ENCODE data around the gene PDE8A.
"Not testable (repeated sequence)": the region's sequence is repeated elsewhere in the genome, so short reads cannot be mapped to it uniquely, and the experiment has no call there.

PDE8A gene

GRCh38 chr15:84983711-84984110 lies 2.1 kb downstream of the PDE8A start:
- Histone ChIP-seq H3K9me2 (replicated peaks; ENCODE audit: insufficient read depth, low read length) (no peaks in the 10 kb centered on the region), H3K27me3 (replicated peaks; ENCODE audit: insufficient read depth, low read length) (no peaks in the 10 kb centered on the region), H4K20me1 (ENCODE audit: insufficient read depth, low read length) (no peaks in the 10 kb centered on the region), H3K9me3 (replicated peaks; ENCODE audit: insufficient read depth, low read length) (no peaks in the 10 kb centered on the region), H3F3A (ENCODE audit: insufficient read depth, low read length) (0 out of 2 replicates have a peak, but pooled peaks cover 3% of the 10 kb centered on the region), H3K27ac (ENCODE audit: low read length) (no peak overlapping the region), H3K4me1 (ENCODE audit: low read length) (no peaks in the 10 kb centered on the region; the same call in 1 of the 2 replicates), H3K9ac (ENCODE audit: low read length) (no peak overlapping the region), H2AFZ (ENCODE audit: low read length) (no peak overlapping the region), H3K36me3 (replicated peaks; ENCODE audit: insufficient read depth, low read length) (no peaks in the 10 kb centered on the region), H3K79me2 (ENCODE audit: low read length) (peaks cover 23% of the 10 kb centered on the region), H3K4me2 (ENCODE audit: low read depth, low read length) (no peak overlapping the region), H3K4me3 (ENCODE audit: low read length) (no peak overlapping the region)
- TF ChIP-seq EZH2phosphoT487 (IDR thresholded peaks at IDR 0.05; ENCODE audit: low read length) (no peak), CTCF (IDR thresholded peaks at IDR 0.05; ENCODE audit: low read length) (no peak), EZH2 (optimal IDR thresholded peaks at IDR 0.05; ENCODE audit: low read depth, low read length) (no peak)
- no peak for DNase-seq

- Histone ChIP-seq H3K27me3 (replicated peaks; ENCODE audit: insufficient read depth, low read length) (no peaks in the 10 kb centered on the region), H4K20me1 (ENCODE audit: insufficient read depth, low read length) (no peaks in the 10 kb centered on the region), H3K9ac (ENCODE audit: low read length) (no peak overlapping the region), H3K27ac (ENCODE audit: low read length) (no peak overlapping the region), H3K4me1 (ENCODE audit: low read length) (no peaks in the 10 kb centered on the region; the same call in 1 of the 2 replicates), H3K4me2 (ENCODE audit: low read depth, low read length) (no peak overlapping the region), H3F3A (ENCODE audit: insufficient read depth, low read length) (0 out of 2 replicates have a peak, but pooled peaks cover 3% of the 10 kb centered on the region), H3K79me2 (ENCODE audit: low read length) (peaks cover 33% of the 10 kb centered on the region), H2AFZ (ENCODE audit: low read length) (no peak overlapping the region), H3K9me3 (replicated peaks; ENCODE audit: insufficient read depth, low read length) (no peaks in the 10 kb centered on the region), H3K36me3 (replicated peaks; ENCODE audit: insufficient read depth, low read length) (no peaks in the 10 kb centered on the region), H3K4me3 (ENCODE audit: low read length) (no peak overlapping the region), H3K9me2 (replicated peaks; ENCODE audit: insufficient read depth, low read length) (no peaks in the 10 kb centered on the region)
- no peak for DNase-seq
- no peak for TF ChIP-seq EZH2 (optimal IDR thresholded peaks at IDR 0.05; ENCODE audit: low read depth, low read length)
- no peak for TF ChIP-seq EZH2phosphoT487 (IDR thresholded peaks at IDR 0.05; ENCODE audit: low read length)
- TF ChIP-seq CTCF (IDR thresholded peaks at IDR 0.05; ENCODE audit: low read length), result no peak
These were observed 3.5 kb downstream of the PDE8A start for GRCh38 chr15:84985158-84985557.

GRCh38 chr15:84987351-84987750 lies 5.7 kb downstream of the PDE8A start:
- H3K79me2 ChIP-seq (ENCODE audit: low read length), result peaks cover 36% of the 10 kb centered on the region
- not testable (repeated sequence) for H3K9me3 ChIP-seq (replicated peaks; ENCODE audit: insufficient read depth, low read length)

GRCh38 chr15:84987949-84988624 lies 6.4 kb downstream of the PDE8A start:
- Histone ChIP-seq H3K79me2 (ENCODE audit: low read length) (peaks cover 40% of the 10 kb centered on the region), H3K27ac (ENCODE audit: low read length) (no peak overlapping the region), H3K27me3 (replicated peaks; ENCODE audit: insufficient read depth, low read length) (no peaks in the 10 kb centered on the region), H2AFZ (ENCODE audit: low read length) (no peak overlapping the region), H3F3A (ENCODE audit: insufficient read depth, low read length) (no peaks in the 10 kb centered on the region), H3K9me2 (replicated peaks; ENCODE audit: insufficient read depth, low read length) (no peaks in the 10 kb centered on the region), H3K4me3 (ENCODE audit: low read length) (no peak overlapping the region), H3K4me1 (ENCODE audit: low read length) (no peaks in the 10 kb centered on the region), H3K9me3 (replicated peaks; ENCODE audit: insufficient read depth, low read length) (no peaks in the 10 kb centered on the region), H3K4me2 (ENCODE audit: low read depth, low read length) (no peak overlapping the region), H4K20me1 (ENCODE audit: insufficient read depth, low read length) (no peaks in the 10 kb centered on the region), H3K9ac (ENCODE audit: low read length) (no peak overlapping the region), H3K36me3 (replicated peaks; ENCODE audit: insufficient read depth, low read length) (no peaks in the 10 kb centered on the region)
- TF ChIP-seq EZH2 (optimal IDR thresholded peaks at IDR 0.05; ENCODE audit: low read depth, low read length), result no peak
- no peak for TF ChIP-seq EZH2phosphoT487 (IDR thresholded peaks at IDR 0.05; ENCODE audit: low read length)
- TF ChIP-seq CTCF (IDR thresholded peaks at IDR 0.05; ENCODE audit: low read length), result no peak
- DNase-seq, result no peak

More at GRCh38 chr15:84987351-84987750, 5.7 kb downstream of the PDE8A start:
- H3K27me3 ChIP-seq (replicated peaks; ENCODE audit: insufficient read depth, low read length); H3K4me2 ChIP-seq (ENCODE audit: low read depth, low read length); H3K9me2 ChIP-seq (replicated peaks; ENCODE audit: insufficient read depth, low read length); H4K20me1 ChIP-seq (ENCODE audit: insufficient read depth, low read length); DNase-seq; H3F3A ChIP-seq (ENCODE audit: insufficient read depth, low read length); H3K36me3 ChIP-seq (replicated peaks; ENCODE audit: insufficient read depth, low read length); H3K27ac ChIP-seq (ENCODE audit: low read length); H2AFZ ChIP-seq (ENCODE audit: low read length); H3K4me3 ChIP-seq (ENCODE audit: low read length); H3K9ac ChIP-seq (ENCODE audit: low read length); H3K4me1 ChIP-seq (ENCODE audit: low read length): not testable (repeated sequence)
